SK-N-SH treated with all-trans-retinoic acid at 6 μM for 48 hours (cell line): ENCODE measurements around the gene SLC35B2.

Experiments
- ATAC-seq: fragments of 200-7000 bp; cut with Tn5 transposase; 3 replicates; pipeline ENCODE4 v1.9.1; 2020; ENCODE audit warnings: mild to moderate bottlenecking, moderate library complexity
- ARNTL ChIP-seq: fragments of 450-650 bp; formaldehyde crosslinking; IDR thresholded peaks from 2 replicates; pipeline ENCODE4 v1.5.0; 2020; ENCODE audit warnings: low read depth, mild to moderate bottlenecking, moderate library complexity, borderline replicate concordance
- BACH2 ChIP-seq: fragments of 250-450 bp; sonication (Bioruptor Pico); IDR thresholded peaks from 2 replicates; pipeline ENCODE4 v1.9.0; 2021; ENCODE audit warnings: mild to moderate bottlenecking, borderline replicate concordance
- CREB5 ChIP-seq: fragments of 250-450 bp; sonication (Bioruptor Pico); IDR thresholded peaks from 2 replicates; pipeline ENCODE4 v1.5.1; 2020; ENCODE audit warnings: low read depth, mild to moderate bottlenecking, moderate library complexity
- CSDC2 ChIP-seq: fragments of 250-450 bp; sonication (Bioruptor Pico); IDR thresholded peaks from 2 replicates; pipeline ENCODE4 v1.5.0; 2020; ENCODE audit warnings: mild to moderate bottlenecking, moderate library complexity
- ESRRG ChIP-seq: fragments of 250-450 bp; sonication (Bioruptor Pico); IDR thresholded peaks from 2 replicates; pipeline ENCODE4 v1.6.1; 2021; ENCODE audit warnings: mild to moderate bottlenecking
- ISL1 ChIP-seq: fragments of 250-450 bp; sonication (Bioruptor Pico); IDR thresholded peaks from 2 replicates; pipeline ENCODE4 v2.1.2; 2022; ENCODE audit warnings: mild to moderate bottlenecking, moderate library complexity
- OSR1 ChIP-seq: fragments of 250-450 bp; sonication (Bioruptor Pico); IDR thresholded peaks from 2 replicates; pipeline ENCODE4 v1.8.0; 2022; ENCODE audit warnings: moderate library complexity, mild to moderate bottlenecking, inconsistent platforms
- PATZ1 ChIP-seq: fragments of 250-450 bp; sonication (Bioruptor Pico); IDR thresholded peaks from 2 replicates; pipeline ENCODE4 v1.8.0; 2020; ENCODE audit warnings: mild to moderate bottlenecking, moderate library complexity, borderline replicate concordance
- POU6F1 ChIP-seq: fragments of 250-450 bp; sonication (Bioruptor Pico); IDR thresholded peaks from 2 replicates; pipeline ENCODE4 v1.8.0; 2021; ENCODE audit warnings: low read depth, mild to moderate bottlenecking, moderate library complexity, borderline replicate concordance
- RARB ChIP-seq: fragments of 250-450 bp; sonication (Bioruptor Pico); IDR thresholded peaks from 2 replicates; pipeline ENCODE4 v1.8.0; 2021; ENCODE audit warnings: mild to moderate bottlenecking, moderate library complexity
- SNAI2 ChIP-seq: fragments of 250-450 bp; sonication (Bioruptor Pico); IDR thresholded peaks from 2 replicates; pipeline ENCODE4 v1.5.0; 2020; ENCODE audit warnings: mild to moderate bottlenecking, moderate library complexity
- TCF4 ChIP-seq: fragments of 250-450 bp; sonication (Bioruptor Pico); IDR thresholded peaks from 2 replicates; pipeline ENCODE4 v1.8.0; 2021; ENCODE audit warnings: mild to moderate bottlenecking, moderate library complexity, borderline replicate concordance
- TOX ChIP-seq: fragments of 250-450 bp; sonication (Bioruptor Pico); IDR thresholded peaks from 2 replicates; pipeline ENCODE4 v1.8.0; 2021; ENCODE audit warnings: mild to moderate bottlenecking, moderate library complexity, borderline replicate concordance
- TSHZ2 ChIP-seq: fragments of 250-450 bp; sonication (Bioruptor Pico); IDR thresholded peaks from 2 replicates; pipeline ENCODE4 v1.5.0; 2020; ENCODE audit warnings: mild to moderate bottlenecking, moderate library complexity
- ZC3H10 ChIP-seq: fragments of 250-450 bp; sonication (Bioruptor Pico); IDR thresholded peaks from 2 replicates; pipeline ENCODE4 v1.5.1; 2021; ENCODE audit warnings: mild to moderate bottlenecking, moderate library complexity
- ZFP3 ChIP-seq: fragments of 250-450 bp; sonication (Bioruptor Pico); IDR thresholded peaks from 2 replicates; pipeline ENCODE4 v1.5.0; 2020; ENCODE audit warnings: mild to moderate bottlenecking, moderate library complexity
- ZFP30 ChIP-seq: fragments of 450-650 bp; formaldehyde crosslinking; IDR thresholded peaks from 2 replicates; pipeline ENCODE4 v1.5.0; 2022; ENCODE audit warnings: mild to moderate bottlenecking, moderate library complexity
- ZNF70 ChIP-seq: fragments of 450-650 bp; formaldehyde crosslinking; IDR thresholded peaks from 2 replicates; pipeline ENCODE4 v1.5.0; 2020; ENCODE audit warnings: mild to moderate bottlenecking, moderate library complexity
- ZNF8 ChIP-seq: fragments of 450-650 bp; formaldehyde crosslinking; IDR thresholded peaks from 2 replicates; pipeline ENCODE4 v1.5.0; 2020; ENCODE audit warnings: mild to moderate bottlenecking, moderate library complexity

Gene SLC35B2

DNA sequence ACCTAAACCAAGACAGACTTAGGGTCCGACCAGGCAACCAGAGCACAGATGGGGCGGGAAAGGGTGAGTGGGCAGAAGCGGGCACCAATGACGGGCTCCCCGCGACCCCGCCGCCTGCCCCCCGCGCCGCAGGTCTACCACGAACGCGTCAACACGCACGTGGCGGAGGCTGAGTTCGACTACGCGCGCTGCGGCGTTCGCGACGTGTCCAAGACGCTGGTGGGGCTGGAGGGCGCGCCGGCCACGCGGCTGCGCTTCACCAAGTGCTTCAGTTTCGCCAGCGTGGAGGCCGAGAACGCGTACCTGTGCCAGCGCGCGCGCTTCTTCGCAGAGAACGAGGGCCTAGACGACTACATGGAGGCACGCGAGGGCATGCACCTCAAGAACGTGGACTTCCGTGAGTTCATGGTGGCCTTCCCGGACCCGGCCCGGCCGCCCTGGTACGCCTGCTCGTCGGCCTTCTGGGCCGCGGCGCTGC, 18.0 kb upstream of the SLC35B2 start:
- no peak for ATAC-seq
- TF ChIP-seq ZC3H10 (CRISPR knock-in tag) (no peak), TSHZ2 (CRISPR knock-in tag) (no peak), ZFP3 (CRISPR knock-in tag) (no peak), ARNTL (CRISPR knock-in tag) (no peak), RARB (CRISPR knock-in tag) (no peak), TOX (no peak), PATZ1 (CRISPR knock-in tag) (no peak), ZNF8 (CRISPR knock-in tag) (no peak), ISL1 (CRISPR knock-in tag) (no peak), POU6F1 (CRISPR knock-in tag) (no peak), ESRRG (CRISPR knock-in tag) (no peak), CREB5 (CRISPR knock-in tag) (no peak)
- TF ChIP-seq, all 23 proteins: peak for 0

DNA sequence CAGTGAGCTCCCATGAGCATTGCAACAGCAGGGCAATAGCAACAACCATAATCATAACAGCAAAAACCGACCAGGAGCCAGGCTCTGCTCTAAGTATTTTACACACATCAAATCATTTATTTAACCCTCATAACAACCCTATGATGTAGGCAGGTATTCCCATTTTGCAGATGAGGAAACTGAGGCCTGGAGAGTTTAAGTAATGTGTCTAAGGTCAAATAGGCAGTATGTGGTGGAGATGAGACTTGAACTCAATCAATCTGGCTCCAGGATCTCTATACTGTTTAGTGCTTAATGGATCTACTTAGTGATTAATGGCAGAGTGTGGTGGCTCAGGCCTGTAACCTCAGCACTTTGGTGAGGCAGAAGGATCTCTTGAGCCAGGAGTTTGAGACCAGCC, 16.3 kb upstream of the SLC35B2 start:
- no peak for ATAC-seq
- TF ChIP-seq ZC3H10 (CRISPR knock-in tag) (no peak), CSDC2 (CRISPR knock-in tag) (no peak), ZNF70 (CRISPR knock-in tag) (no peak), POU6F1 (CRISPR knock-in tag) (no peak), ARNTL (CRISPR knock-in tag) (no peak), ESRRG (CRISPR knock-in tag) (no peak), ZNF8 (CRISPR knock-in tag) (no peak), PATZ1 (CRISPR knock-in tag) (no peak), ZFP3 (CRISPR knock-in tag) (no peak), OSR1 (CRISPR knock-in tag) (no peak), CREB5 (CRISPR knock-in tag) (no peak), TCF4 (CRISPR knock-in tag) (no peak), ISL1 (CRISPR knock-in tag) (no peak), ZFP30 (no peak), RARB (CRISPR knock-in tag) (no peak), SNAI2 (CRISPR knock-in tag) (no peak), BACH2 (CRISPR knock-in tag) (no peak)
